ENCODE results near the gene CSNK1E.

The CSNK1E gene

GRCh38 chr22:38249301-38249700, 67.9 kb downstream of the CSNK1E start:
- no peak for DNase-seq (ENCODE audit: low read depth)
- no peak for TF ChIP-seq CTCF (conservative IDR thresholded peaks at IDR 0.05; ENCODE audit: low read depth, low read length)
- H3K4me3 ChIP-seq (ENCODE audit: low read depth, low read length) = no peak overlapping the region

- no peak for DNase-seq (ENCODE audit: low read depth)
- no peak for TF ChIP-seq CTCF (conservative IDR thresholded peaks at IDR 0.05; ENCODE audit: low read depth, low read length)
- H3K4me3 ChIP-seq (ENCODE audit: low read depth, low read length) = no peak overlapping the region
These were observed 69.0 kb downstream of the CSNK1E start for GRCh38 chr22:38248280-38248679.

- H3K4me3 ChIP-seq (ENCODE audit: low read depth, low read length) = no peak overlapping the region
- no peak for DNase-seq (ENCODE audit: low read depth)
- TF ChIP-seq CTCF (conservative IDR thresholded peaks at IDR 0.05; ENCODE audit: low read depth, low read length) = no peak
These were observed 69.5 kb downstream of the CSNK1E start for GRCh38 chr22:38247713-38248112.

GRCh38 chr22:38246692-38247091, 70.5 kb downstream of the CSNK1E start:
- no peak overlapping the region for H3K4me3 ChIP-seq (ENCODE audit: low read depth, low read length)
- no peak for DNase-seq (ENCODE audit: low read depth)
- no peak for TF ChIP-seq CTCF (conservative IDR thresholded peaks at IDR 0.05; ENCODE audit: low read depth, low read length)

- no peak for DNase-seq (ENCODE audit: low read depth)
- no peak for TF ChIP-seq CTCF (conservative IDR thresholded peaks at IDR 0.05; ENCODE audit: low read depth, low read length)
- H3K4me3 ChIP-seq (ENCODE audit: low read depth, low read length) = no peak overlapping the region
These were observed 71.1 kb downstream of the CSNK1E start for GRCh38 chr22:38246046-38246658.

GRCh38 chr22:38244106-38244505, 73.1 kb downstream of the CSNK1E start:
- DNase-seq (ENCODE audit: low read depth) = peak; percentile 21
- TF ChIP-seq CTCF (conservative IDR thresholded peaks at IDR 0.05; ENCODE audit: low read depth, low read length) = no peak
- no peak overlapping the region for H3K4me3 ChIP-seq (ENCODE audit: low read depth, low read length)

- no peak overlapping the region for H3K4me3 ChIP-seq (ENCODE audit: low read depth, low read length)
- TF ChIP-seq CTCF (conservative IDR thresholded peaks at IDR 0.05; ENCODE audit: low read depth, low read length) = no peak
- DNase-seq (ENCODE audit: low read depth) = peak; percentile 84
These were observed 74.0 kb downstream of the CSNK1E start for GRCh38 chr22:38243007-38243765.
